Measurements from ENCODE around the gene FRYL. TPM values are rescaled to one million over a fixed set of nuclear protein-coding genes. Genes with fewer than 3 reads are reported as not detected.
"Not testable (repeated sequence)": the region's sequence is repeated elsewhere in the genome, so short reads cannot be mapped to it uniquely, and the experiment has no call there.

The FRYL gene
- total RNA-seq, 1 donor from 2014 or later, result 91.4 TPM

- intact Hi-C loops (cut with micrococcal nuclease), result no loop called here
These were observed 319.1 kb downstream of the FRYL start for GRCh38 chr4:48461000-48461399.

- intact Hi-C loops (cut with micrococcal nuclease), result no loop called here
These were observed 325.5 kb downstream of the FRYL start for GRCh38 chr4:48454591-48454990.

GRCh38 chr4:48451656-48452055 is 328.4 kb downstream of the FRYL start:
- intact Hi-C loops (cut with micrococcal nuclease), result not testable (repeated sequence)

DNA sequence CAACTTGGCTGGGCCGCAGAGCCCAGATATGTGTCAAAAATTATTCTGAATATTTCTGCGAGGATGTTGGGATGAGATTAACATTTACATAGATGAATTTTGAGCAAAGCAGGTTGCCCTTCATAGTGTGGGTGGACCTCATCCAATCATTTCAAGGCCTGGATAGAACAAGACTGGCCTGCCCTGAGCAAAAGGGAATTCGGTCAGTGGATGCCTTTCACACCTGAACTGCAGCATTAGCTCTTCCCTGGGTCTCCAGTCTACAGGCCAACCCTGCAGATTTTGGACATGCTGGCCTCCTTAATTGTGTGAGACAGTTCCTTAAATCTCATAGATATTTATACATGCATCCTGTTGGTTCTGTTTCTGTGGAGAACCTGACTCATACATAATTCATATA is 329.3 kb downstream of the FRYL start:
- intact Hi-C loops (cut with micrococcal nuclease), result no loop called here

DNA sequence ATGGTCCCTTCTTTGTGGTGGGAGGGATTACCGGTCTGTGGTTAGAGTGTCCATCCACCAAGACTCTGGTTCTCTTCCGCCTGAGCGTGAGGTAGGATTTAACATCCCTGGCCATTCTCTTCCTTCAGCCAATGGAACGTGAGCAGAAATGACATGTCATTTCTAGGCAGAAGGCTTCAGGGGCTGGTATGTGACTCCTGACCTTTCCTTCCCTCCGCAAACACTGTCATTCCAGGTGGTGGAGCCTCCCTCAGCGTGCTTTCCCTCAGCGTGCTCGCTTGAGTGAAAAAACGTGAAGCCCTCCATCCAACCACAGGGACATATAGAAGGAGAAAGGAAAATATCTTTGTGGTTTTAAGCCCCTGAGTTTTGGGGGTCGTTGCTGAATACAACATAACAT is 330.9 kb downstream of the FRYL start:
- intact Hi-C loops (cut with micrococcal nuclease), result loop anchor here (5.0 kb wide), 1 partner anchor 132 kb away; no protein-coding TSS in a partner anchor

Other genes starting within 250 kb of the FRYL start
- gene OCIAD1, start 50.8 kb upstream of the FRYL start, total RNA-seq, result 99.5 and 104 TPM in 2 replicates
- gene OCIAD2, start 126.5 kb upstream of the FRYL start, total RNA-seq, result 102 and 116 TPM in 2 replicates
- not detected in 2 replicates for gene CWH43, start 206.0 kb upstream of the FRYL start, total RNA-seq

Data from T-helper 1 cell treated with Interleukin-12 subunit alpha and Interleukin-12 subunit beta and Interleukin-4 antibody, amounts not matched to agents 30 ng/mL and 1 ng/mL, for 36 hours (primary cell).